ENCODE measurements around the gene DMRTB1.

The DMRTB1 gene

DNA sequence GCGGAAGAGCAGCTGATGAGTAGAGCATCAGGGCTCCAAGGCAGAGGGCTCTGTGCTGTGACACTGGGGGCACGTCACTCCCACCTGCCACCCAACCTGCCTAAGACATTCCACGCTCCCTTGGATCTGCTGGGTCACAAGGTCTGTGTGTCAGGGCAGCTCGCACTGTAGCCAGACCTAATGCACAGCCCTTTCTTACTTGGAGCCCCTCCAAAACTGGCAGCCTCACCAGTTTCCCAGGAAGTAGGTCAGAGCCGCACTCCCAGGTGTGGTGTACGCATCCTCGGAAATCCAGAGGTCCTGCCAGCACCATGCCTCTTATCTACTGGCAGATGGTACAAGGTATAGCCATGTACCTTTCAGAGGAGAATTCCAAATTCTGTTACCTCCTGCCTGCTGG is 22.3 kb downstream of the DMRTB1 start:
- no peak overlapping the region for H3K4me3 Mint-ChIP-seq
- peaks cover 13% of the 10 kb centered on the region for H3K27me3 Mint-ChIP-seq (ENCODE audit: low read depth)
- no peaks in the 10 kb centered on the region for H3K36me3 Mint-ChIP-seq (ENCODE audit: low read depth)
- DNase-seq (ENCODE audit: low spot score) = no peak
- no peaks in the 10 kb centered on the region for H3K9me3 Mint-ChIP-seq
- H3K4me1 Mint-ChIP-seq (ENCODE audit: low read depth) = peaks cover 4% of the 10 kb centered on the region
- H3K27ac Mint-ChIP-seq = no peak overlapping the region

DNA sequence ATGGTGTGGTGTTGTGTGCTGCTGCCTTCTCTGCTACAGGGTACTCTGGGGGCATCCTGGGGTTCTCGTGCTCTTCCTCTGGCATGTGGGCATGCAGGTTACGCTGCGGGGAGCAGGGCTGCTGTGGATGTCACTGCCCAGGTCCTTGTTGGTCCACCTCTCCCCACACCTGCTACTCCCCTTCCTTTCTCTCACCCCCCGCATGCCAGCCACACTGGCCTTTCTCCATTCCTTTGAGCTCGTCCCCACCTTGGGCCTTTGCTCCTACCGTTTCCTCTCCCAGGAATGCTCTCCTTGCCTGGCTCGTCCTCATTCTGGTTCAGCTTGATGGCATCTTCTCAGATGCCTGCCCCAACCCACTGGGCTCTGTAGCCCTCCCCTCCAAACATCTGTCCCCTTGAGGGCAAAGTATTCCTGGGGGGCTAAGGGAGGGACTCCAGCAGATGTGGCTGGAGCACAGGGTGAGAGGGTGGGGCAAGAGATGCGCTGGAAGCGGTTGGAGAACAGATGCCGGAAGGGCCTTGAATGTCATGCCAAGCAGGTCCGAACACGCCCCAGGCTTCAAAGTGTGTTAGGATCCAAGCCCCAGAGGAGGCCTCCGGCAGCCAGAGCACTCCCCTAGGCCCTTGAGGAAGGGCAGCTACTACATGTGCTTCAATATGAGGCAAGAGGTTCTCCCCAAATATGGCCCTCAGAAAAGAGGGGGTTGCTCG is 23.4 kb downstream of the DMRTB1 start:
- no peak for DNase-seq (ENCODE audit: low spot score)
- Mint-ChIP-seq H3K9me3 (no peaks in the 10 kb centered on the region), H3K4me1 (ENCODE audit: low read depth) (peaks cover 4% of the 10 kb centered on the region), H3K27me3 (ENCODE audit: low read depth) (peaks cover 14% of the 10 kb centered on the region), H3K36me3 (ENCODE audit: low read depth) (no peaks in the 10 kb centered on the region), H3K27ac (no peak overlapping the region), H3K4me3 (no peak overlapping the region)

DNA sequence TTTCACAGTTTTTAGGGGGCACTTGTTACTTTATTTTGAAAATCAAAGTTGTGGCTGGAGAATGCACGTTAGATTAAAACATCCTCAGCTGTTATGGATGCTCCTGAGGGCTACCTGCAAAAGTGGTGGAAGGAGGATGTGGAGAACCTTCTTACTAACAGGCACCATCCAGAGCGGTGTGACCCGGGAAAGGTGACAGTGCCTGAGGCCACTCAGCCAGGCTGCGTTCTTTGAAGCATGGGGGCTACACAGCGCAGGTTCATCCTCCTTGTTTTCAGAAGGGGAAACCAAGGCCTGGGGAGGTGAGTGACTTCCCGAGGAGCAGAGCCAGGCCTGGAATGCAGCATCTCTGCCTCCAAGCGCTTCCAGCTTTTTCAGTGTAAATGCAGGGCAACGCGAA is 24.0 kb downstream of the DMRTB1 start:
- Mint-ChIP-seq H3K4me1 (ENCODE audit: low read depth) (peaks cover 4% of the 10 kb centered on the region), H3K9me3 (no peaks in the 10 kb centered on the region), H3K27me3 (ENCODE audit: low read depth) (peaks cover 17% of the 10 kb centered on the region), H3K36me3 (ENCODE audit: low read depth) (no peaks in the 10 kb centered on the region), H3K4me3 (no peak overlapping the region), H3K27ac (no peak overlapping the region)
- DNase-seq (ENCODE audit: low spot score) = no peak

DNA sequence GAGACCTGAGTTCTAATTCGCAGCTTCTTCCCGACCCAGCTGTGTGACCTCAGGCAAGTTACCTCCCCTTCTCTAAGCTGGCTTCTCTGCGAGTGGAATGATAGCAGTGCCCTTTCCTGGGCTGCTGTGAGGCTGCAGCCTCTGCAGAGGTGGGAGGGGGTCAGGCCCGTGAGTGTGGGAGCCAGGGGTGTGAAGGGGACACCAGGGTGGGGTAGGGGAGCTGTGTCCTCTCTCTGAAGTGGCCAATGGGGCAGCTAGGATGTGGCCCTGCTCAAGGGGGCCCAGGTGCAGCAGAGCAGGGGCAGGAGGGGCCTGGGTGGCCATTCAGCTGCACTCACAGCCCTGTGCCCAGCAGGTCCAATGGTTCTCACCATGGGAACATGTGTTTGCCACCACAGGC is 24.5 kb downstream of the DMRTB1 start:
- DNase-seq (ENCODE audit: low spot score) = no peak
- Mint-ChIP-seq H3K27ac (no peak overlapping the region), H3K36me3 (ENCODE audit: low read depth) (no peaks in the 10 kb centered on the region), H3K4me3 (no peak overlapping the region), H3K27me3 (ENCODE audit: low read depth) (peaks cover 17% of the 10 kb centered on the region), H3K9me3 (no peaks in the 10 kb centered on the region), H3K4me1 (ENCODE audit: low read depth) (peaks cover 4% of the 10 kb centered on the region)

DNA sequence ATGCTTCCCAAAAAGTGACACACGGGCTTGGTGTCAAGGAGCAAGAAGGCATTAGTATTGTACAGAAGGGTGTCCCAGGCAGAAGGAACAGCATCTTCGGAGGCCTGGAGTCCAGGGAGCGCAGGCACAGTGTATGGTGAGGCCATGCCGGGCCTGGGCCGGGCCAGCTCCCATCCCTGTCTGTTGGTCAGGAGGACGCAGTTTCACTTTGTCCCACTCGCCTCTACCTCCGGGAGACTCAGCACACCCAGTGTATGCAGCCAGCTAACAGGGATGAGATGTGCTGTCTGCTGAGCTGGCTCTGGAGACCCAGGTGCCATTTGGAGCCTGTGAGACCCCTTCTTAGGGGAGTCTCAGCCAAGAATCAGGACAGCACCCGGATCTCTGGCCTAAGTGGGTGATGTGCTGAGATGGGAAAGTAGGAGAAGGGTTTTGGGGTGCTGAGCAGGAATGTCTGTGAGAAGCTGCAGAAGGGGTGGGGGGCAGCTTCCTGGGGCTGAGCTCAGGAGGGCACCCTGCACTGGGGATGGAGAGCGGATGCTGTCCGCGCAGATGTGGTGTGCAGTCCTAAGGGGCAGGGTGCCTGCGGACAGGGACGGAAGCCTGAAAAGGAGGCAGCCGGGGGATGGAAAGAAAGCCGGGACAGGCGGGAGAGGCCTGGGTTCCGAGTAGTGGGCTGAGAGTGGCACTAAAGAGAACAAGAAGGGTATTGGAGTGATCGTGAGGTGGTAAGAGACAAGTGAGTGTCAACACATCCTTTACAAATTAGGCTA is 25.7 kb downstream of the DMRTB1 start:
- H3K36me3 Mint-ChIP-seq (ENCODE audit: low read depth) = no peaks in the 10 kb centered on the region
- H3K4me3 Mint-ChIP-seq = no peak overlapping the region
- H3K27ac Mint-ChIP-seq = no peak overlapping the region
- no peak for DNase-seq (ENCODE audit: low spot score)
- H3K27me3 Mint-ChIP-seq (ENCODE audit: low read depth) = peaks cover 14% of the 10 kb centered on the region
- no peaks in the 10 kb centered on the region for H3K9me3 Mint-ChIP-seq
- H3K4me1 Mint-ChIP-seq (ENCODE audit: low read depth) = peaks cover 4% of the 10 kb centered on the region

DNA sequence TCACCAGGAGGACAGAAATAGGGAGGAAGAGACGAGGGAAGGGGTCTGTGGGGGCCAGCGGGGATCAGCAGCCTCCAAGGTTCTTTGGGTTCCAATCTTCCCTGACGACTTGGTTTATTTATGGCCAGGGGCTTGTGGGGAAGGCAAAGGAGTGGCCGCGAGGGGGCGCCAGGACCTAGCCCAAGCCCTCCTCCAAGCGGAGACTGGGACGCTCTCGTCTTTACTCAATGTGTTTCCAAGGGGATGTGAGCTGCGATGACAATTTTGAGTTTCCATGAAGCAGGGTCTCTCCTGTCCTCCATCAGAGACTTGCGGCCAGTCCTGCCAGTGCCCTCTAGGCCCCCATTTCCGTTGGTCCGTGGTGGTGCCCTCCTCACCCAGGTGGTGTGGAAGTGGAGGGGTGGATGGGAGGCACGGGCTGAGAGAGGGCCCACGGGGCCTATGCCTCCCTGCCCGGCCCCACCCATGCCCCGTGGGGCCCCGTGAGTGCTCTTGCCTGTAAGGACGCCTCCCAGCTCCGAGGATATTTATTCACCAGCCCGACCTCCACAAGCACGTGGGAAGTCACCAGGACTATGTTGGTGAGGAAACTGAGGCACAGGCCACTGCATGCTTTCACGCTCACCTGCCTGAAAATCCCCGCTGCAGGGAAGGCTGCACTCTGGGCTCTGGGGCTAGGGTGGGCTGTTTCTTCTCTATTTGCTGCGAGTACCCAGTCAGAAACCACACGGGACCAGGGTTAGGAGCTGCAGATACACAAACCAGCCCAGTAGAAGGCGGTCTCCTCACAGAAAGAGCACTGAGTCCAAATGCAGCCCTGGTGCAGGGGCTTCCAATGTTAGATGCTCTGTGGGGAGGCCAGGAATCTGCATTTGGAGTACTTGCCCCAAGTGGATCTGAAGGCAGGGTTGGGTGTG is 26.5 kb downstream of the DMRTB1 start:
- H3K27me3 Mint-ChIP-seq (ENCODE audit: low read depth) = peaks cover 17% of the 10 kb centered on the region
- no peak overlapping the region for H3K27ac Mint-ChIP-seq
- no peaks in the 10 kb centered on the region for H3K36me3 Mint-ChIP-seq (ENCODE audit: low read depth)
- peaks cover 4% of the 10 kb centered on the region for H3K4me1 Mint-ChIP-seq (ENCODE audit: low read depth)
- H3K9me3 Mint-ChIP-seq = no peaks in the 10 kb centered on the region
- H3K4me3 Mint-ChIP-seq = no peak overlapping the region
- DNase-seq (ENCODE audit: low spot score) = peak; percentile 53

DNA sequence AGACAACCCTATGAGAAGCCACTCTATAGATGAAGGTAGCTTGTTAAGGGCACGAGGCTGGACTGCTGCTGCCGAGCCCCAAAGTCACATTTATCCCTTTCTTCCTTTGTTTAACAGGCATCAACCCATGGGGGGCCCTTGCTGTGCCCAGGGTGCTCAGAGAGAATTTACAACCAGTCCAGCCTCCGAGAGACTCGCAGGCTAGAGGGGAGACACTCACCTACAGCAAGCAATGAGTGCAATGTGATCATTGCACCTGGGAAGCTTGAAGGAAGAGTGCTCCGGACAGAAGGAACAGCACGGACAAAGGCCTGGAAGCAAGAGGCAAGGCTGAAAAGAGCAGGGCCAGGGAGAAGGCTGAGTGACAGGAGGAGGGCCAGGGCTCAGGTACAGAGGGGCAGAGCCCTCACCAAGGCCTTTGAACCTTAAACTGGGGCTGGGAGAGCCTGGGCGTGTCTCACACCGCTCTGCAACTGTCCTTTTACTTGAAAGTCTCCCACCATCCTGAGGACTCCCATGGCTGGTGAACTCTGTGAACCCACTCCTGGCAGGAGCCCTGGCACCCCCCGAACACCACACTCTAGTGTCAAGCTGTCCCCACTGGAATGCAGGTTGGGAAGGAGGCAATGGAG is 27.3 kb downstream of the DMRTB1 start:
- DNase-seq (ENCODE audit: low spot score) = no peak
- Mint-ChIP-seq H3K9me3 (no peaks in the 10 kb centered on the region), H3K36me3 (ENCODE audit: low read depth) (no peaks in the 10 kb centered on the region), H3K27me3 (ENCODE audit: low read depth) (peaks cover 17% of the 10 kb centered on the region), H3K27ac (no peak overlapping the region), H3K4me1 (ENCODE audit: low read depth) (peaks cover 4% of the 10 kb centered on the region), H3K4me3 (no peak overlapping the region)

DNA sequence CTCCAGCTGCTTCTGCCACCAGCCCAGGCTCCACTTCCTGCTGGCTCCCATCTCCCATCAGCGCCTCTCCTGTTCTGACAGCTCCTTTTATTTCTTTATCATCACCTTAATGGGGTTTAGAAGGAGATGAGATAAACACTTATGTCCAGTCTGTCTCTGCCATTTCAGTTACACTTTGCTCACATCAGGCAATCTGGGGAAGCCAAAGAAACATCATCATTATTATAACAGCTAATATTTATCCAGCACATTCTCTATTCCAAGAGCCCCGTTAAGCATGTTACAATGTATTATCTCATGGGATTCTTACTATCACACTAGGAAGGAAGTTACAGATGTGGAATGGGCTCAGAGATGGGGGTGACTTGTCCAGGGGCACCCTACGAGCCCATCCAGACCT is 31.2 kb downstream of the DMRTB1 start:
- DNase-seq (ENCODE audit: low spot score) = no peak
- H3K4me3 Mint-ChIP-seq = no peak overlapping the region
- H3K36me3 Mint-ChIP-seq (ENCODE audit: low read depth) = no peaks in the 10 kb centered on the region
- H3K4me1 Mint-ChIP-seq (ENCODE audit: low read depth) = peaks cover 3% of the 10 kb centered on the region
- H3K9me3 Mint-ChIP-seq = no peaks in the 10 kb centered on the region
- peaks cover 21% of the 10 kb centered on the region for H3K27me3 Mint-ChIP-seq (ENCODE audit: low read depth)
- H3K27ac Mint-ChIP-seq = no peak overlapping the region

DNA sequence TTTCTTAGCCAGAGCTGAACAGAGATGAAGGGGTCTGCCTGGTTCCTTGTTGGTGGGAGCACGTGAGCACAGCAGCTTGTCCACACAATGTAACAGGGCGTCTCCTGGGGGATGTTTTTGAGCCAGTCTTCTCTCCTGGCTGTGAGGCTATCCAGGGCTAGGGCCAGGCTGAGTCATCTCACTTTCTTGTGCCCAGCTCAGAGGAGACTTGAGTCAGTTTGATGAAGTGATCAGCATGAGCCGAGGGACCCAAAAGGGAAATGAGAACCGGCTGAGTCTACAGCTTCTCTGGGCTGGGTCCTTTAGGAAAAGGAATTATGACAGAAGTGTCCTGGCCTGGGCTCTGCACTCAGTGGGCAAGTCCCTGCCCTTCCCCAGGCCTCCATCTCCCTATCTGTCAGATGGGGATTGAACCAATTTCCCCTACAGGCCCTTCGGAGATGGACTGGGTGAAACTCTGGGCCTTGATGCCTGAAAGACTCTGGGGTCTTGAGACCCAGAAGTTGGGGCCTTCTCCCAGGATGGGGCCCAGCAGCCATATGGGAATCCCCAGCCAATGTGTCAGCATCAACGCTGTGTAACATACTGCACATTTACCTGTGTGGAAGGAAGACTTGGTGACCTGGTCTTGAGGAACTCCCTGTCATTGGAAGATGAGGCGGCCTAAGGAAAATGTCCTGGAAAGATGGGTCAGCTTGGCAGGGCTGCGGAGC is 36.6 kb downstream of the DMRTB1 start:
- DNase-seq (ENCODE audit: low spot score) = no peak
- Mint-ChIP-seq H3K27me3 (ENCODE audit: low read depth) (peaks cover 4% of the 10 kb centered on the region), H3K4me3 (no peak overlapping the region), H3K4me1 (ENCODE audit: low read depth) (no peaks in the 10 kb centered on the region), H3K36me3 (ENCODE audit: low read depth) (no peaks in the 10 kb centered on the region), H3K9me3 (no peaks in the 10 kb centered on the region), H3K27ac (no peak overlapping the region)

DNA sequence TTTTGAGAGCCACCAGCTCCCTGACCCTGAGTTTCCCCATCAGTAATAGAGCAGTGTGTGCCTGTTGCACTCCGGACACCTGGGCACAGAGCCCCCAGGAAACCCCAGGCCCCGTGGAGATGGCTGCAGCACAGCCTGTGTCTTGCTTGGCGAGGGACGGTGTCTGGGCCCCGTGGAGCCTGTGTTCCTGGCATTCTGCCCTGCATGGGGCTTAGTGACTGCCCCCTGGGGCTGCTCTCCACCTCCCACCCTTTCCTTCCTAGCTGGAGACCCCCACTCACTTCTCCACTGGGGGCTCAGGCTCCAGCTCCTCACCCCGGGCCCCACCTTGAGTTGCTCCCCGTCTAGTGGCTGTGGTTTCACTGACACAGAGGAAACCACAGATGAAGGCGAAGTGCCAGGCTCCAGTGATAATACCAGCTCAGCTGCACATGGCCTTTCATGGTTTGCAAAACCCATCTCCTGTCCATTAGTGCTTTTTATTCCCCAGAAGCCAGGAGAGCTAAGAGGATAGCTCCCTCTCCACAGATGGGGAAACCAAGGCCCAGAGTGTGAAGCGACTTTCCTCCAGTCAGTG is 39.4 kb downstream of the DMRTB1 start:
- Mint-ChIP-seq H3K4me3 (no peak overlapping the region), H3K27ac (no peak overlapping the region), H3K9me3 (no peaks in the 10 kb centered on the region), H3K27me3 (ENCODE audit: low read depth) (peaks cover 4% of the 10 kb centered on the region), H3K4me1 (ENCODE audit: low read depth) (no peaks in the 10 kb centered on the region), H3K36me3 (ENCODE audit: low read depth) (no peaks in the 10 kb centered on the region)
- DNase-seq (ENCODE audit: low spot score) = no peak

DNA sequence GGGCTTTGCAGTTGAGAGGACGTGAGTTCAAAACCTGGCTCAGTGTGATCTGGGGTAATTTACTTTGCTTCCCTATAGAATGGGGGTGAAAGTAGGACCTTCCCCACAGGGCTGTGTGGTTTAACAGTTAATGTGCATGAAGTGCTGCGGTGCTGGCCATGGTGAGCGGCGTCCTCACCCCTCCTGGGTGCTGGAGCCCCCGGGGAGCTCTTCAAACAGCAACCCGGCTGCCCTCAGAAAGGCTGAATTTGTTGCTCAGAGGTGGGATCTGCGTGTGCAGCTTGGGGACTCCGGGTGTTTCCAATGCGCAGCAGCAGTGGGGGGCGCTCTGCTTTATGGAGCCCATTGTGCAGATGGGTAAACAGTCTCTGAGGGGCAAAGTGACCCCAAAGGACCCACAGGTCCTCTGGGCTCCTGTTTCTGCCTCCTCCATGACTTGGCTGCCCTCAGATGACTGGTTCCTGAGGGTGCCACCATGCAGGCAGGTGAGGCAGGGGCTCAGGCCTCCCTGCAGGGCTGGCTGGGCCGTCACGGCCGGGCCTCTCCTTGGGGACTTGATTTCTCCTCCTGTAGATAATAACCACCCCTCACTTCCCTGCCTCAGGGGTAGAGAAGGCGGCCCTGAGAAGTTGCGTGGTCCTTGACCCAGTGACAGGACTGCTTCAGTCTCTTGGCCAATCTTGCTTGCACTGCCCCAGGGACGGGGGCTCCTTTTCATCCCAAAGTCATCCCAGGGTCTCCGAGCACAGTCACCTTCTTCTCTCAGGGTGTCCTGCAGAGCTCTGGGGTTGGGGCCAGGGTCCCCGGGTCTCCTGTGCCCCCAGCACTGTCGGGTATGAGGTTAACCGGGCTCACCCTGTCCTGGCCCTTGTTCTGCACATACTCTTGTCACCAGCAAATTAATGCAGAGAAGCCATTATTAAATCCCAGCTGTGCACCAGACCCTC is 40.3 kb downstream of the DMRTB1 start:
- Mint-ChIP-seq H3K27ac (no peak overlapping the region), H3K4me3 (no peak overlapping the region), H3K9me3 (no peaks in the 10 kb centered on the region), H3K4me1 (ENCODE audit: low read depth) (no peaks in the 10 kb centered on the region), H3K27me3 (ENCODE audit: low read depth) (no peaks in the 10 kb centered on the region), H3K36me3 (ENCODE audit: low read depth) (no peaks in the 10 kb centered on the region)
- no peak for DNase-seq (ENCODE audit: low spot score)
